8988T (cell line): ENCODE data around the gene SLC12A6.
"Not testable (repeated sequence)": the region's sequence is repeated elsewhere in the genome, so short reads cannot be mapped to it uniquely, and the experiment has no call there.

Experiments used
- DNase-seq: peaks from one replicate; pipeline ENCODE4 v3.0.0; 2011

Gene SLC12A6

DNA sequence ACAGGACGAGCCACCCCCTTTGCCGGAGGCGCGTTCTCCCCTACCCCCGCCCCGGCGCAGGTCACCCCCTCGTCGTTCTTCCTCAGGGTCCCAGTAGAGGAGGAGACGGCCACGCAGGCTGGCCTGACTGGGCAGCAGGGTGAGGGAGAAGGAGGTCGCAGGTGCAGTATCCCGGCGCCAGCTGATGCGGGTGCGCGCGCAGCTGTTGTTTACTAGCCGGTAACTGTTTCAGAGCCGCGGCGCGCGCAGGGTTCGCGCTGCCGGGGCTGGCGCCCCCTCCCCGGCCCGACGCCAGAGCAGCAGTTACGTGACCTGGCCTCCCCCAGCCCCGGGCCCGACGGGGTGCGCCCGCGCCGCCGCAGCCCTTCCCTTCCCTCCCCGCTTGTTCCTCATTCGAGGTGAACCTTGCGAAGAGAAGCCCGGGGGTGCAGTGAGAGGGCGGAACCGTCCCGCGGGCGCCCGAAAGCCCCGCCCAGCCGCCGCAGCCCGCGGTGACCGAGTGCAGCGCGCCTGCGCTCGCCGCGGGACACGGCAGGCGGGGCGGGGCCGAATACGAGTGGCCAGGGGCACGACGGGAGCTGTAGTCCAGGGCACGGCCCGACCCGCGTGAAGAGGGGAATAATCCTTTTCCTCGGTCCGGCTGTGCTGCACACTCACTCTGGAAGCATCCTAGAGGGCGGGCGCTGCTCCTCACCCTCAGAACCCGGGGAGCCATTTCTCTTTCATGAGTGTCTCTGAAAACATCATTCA is at the start of gene SLC12A6:
TSS of gene SLC12A6 (minus strand) at position 225 of the 750 bp plus-strand sequence. CDS start 1,101 bp downstream, outside the sequence.
- peak; percentile 51 for DNase-seq

- DNase-seq, result not testable (repeated sequence)
These were observed 44.4 kb upstream of the SLC12A6 start for GRCh38 chr15:34381829-34382521.

GRCh38 chr15:34380491-34380890 is 42.9 kb upstream of the SLC12A6 start:
- DNase-seq, result not testable (repeated sequence)

DNA sequence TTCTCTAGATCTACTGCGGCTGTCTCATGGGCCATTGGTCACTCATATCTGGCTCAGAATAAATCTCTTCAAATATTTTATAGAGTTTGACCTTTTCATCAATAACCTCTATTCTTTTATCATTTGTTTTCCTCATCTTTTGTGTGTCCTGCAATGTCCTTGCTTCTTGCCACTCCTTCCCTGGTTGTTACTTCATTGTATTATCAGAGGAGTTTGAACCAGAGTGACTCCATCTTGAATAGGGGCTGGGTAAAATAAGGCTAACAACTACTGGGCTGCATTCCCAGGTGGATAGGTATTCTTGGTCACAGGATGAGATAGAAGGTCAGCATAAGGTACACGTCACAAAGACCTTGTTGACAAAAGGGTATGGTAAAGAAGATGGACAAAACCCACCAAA is 39.3 kb upstream of the SLC12A6 start:
- no peak for DNase-seq

DNA sequence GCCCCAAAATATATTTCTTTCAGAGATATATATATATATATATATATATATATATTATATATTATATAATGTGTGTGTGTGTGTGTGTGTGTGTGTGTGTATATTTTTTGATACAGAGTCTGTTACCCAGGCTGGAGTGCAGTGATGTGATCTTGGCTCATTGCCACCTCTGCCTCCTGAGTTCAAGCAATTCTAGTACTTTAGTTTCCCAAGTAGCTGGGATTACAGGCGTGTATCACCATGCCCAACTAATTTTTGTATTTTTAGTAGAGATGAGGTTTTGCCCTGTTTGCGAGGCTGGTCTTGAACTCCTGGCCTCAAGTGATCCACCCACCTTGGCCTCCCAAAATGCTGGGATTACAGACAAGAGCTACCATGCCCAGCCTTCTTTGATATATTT is 38.0 kb upstream of the SLC12A6 start:
- DNase-seq, result not testable (repeated sequence)

GRCh38 chr15:34374816-34375215 is 37.2 kb upstream of the SLC12A6 start:
- no peak for DNase-seq

DNA sequence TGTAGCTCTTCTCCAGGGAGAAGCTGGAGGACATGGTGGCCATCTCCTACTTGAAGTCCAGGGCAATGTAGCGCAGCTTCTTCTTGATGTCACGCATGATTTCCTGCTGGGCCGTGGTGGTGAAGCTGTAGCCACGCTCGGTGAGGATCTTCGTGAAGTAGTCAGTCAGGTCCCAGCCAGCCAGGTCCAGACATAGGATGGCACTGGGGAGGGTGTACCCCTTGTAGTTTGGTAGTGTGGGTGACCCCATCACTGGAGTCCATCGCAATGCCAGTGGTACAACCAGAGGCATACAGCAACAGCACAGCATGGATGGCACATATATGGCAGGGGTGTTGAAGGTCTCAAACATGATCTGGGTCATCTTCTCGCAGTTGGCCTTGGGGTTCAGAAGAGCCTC is 36.4 kb upstream of the SLC12A6 start:
- DNase-seq, result no peak

GRCh38 chr15:34370643-34371042 is 33.1 kb upstream of the SLC12A6 start:
- no peak for DNase-seq

DNA sequence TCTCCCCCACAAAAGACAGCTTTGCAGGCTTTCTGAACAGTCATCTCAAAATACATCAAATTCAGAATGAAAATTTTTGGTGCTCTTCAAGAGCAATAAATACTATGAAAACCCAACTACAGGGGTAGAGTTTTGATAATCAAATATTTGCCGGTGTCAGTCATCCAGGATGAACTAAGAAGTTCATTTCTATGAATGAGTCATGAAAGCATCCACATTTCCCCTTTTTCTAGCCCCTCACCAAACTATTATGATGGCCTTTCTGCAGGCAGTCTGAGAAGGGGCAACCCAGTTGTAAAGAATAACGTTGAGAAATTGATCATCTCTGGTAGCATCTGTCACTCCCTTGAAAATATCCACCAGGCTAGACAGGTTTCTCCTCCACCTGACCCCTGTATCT is 32.5 kb upstream of the SLC12A6 start:
- DNase-seq, result no peak

DNA sequence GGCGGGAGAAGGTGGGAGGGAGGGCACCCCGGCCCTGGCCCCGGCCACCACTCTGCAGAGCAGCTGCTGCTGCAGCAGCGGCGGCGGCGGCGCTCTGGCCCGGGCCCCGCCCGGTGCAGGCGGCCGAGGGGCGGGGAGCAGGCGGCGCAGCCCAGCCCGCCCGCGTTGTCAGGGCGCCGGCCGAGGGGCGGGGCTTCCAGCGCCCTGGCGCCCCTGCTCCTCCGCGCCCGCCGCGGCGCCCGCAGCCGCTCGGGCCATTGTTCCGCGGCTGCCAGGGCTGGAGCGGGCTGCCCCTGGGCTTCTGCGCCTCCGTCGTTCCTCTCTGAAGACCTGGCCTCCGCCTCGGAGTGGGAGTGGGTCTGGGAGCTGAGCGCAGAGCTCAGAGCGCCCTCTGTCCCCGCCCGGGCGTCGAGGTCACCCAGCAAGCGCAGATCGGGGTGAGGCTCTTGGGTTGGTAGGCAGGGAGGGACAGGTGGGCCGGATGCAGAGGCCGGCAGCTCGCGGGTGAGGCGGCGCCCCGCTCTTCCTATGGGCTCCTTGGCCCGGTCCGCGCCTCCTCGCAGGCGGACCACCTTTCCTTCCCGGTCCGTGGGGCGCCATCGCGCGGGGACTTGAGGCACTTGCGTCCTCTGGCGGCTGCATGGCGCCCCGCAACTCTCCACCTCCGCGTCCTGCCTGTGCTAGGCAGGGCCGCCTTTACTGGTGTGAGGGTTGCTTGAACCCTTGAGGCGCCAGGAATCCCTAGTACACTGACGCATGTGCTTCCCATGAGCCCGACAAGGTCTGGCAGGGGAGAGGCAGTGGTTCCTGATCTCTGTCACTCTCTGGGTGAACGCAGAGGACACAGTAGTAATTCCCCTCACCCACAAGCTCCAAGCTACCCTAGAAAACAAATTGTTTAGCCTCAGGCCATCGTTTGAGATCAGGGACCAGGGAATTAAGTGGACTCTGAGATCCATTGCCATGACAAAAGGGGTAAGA is 29.8 kb upstream of the SLC12A6 start, which contains the start of gene LPCAT4:
TSS of gene LPCAT4 (minus strand) at position 96 of the 981 bp plus-strand sequence. CDS start 96 bp downstream, outside the sequence.
- DNase-seq, result peak; percentile 80

GRCh38 chr15:34366271-34367065 is 28.9 kb upstream of the SLC12A6 start:
- DNase-seq, result peak; percentile 60

GRCh38 chr15:34365836-34366235 is 28.3 kb upstream of the SLC12A6 start:
- DNase-seq, result no peak

GRCh38 chr15:34365091-34365825 is 27.7 kb upstream of the SLC12A6 start:
- no peak for DNase-seq

- DNase-seq, result no peak
These were observed 26.5 kb upstream of the SLC12A6 start for GRCh38 chr15:34364041-34364440.

GRCh38 chr15:34362047-34362773 is 24.6 kb upstream of the SLC12A6 start:
- DNase-seq, result no peak

- no peak for DNase-seq
These were observed 23.7 kb upstream of the SLC12A6 start for GRCh38 chr15:34361278-34361677.

DNA sequence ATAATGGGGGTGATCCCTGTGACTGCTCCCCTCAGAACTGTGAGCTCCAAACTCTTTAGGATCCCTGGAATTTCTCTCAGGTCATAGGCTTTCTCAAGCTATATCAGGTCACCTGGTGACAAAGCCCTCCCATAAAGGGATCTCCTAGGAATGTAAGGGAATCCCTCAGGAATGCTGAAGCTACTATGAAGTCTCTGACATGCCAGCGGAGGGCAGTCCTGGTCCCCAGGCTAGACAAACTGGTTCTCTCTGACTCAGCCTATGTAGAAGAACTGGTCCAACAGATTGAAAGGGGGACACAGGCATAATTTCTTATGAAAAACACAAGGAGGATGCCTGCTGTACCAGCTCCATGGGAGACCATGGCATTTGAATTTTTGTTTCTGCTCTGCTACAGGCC is 22.7 kb upstream of the SLC12A6 start:
- DNase-seq, result peak; percentile 48

GRCh38 chr15:34359416-34359815 is 21.8 kb upstream of the SLC12A6 start:
- no peak for DNase-seq

DNA sequence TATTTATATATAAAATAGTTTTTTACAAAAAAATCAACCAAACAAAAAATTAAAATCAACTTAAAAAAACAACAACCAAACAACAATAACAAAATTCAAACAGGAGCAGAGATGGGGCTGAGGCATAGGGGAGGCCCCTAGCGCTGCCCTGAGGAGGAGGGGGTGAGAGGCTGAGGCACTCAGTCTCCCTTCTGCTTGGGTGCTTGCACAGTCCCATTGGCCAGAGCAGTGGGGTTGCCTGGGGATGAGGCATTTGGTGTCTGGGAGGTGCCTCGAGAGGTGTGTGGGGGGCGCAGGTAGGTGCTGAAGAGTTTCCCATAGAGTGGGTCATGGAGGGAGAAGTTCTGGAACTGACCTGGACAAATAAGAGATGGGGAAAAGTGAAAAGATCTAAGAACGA is 21.4 kb upstream of the SLC12A6 start:
- no peak for DNase-seq

GRCh38 chr15:34358367-34358766 is 20.8 kb upstream of the SLC12A6 start:
- DNase-seq, result no peak

GRCh38 chr15:34357653-34358052 is 20.1 kb upstream of the SLC12A6 start:
- DNase-seq, result no peak
